ENCODE measurements around the gene WASF3. TPM values are rescaled to one million over a fixed set of nuclear protein-coding genes. Genes with fewer than 3 reads are reported as not detected.

Gene WASF3
- total RNA-seq, 1 experiment from 2014 or later = 0.31 TPM

DNA sequence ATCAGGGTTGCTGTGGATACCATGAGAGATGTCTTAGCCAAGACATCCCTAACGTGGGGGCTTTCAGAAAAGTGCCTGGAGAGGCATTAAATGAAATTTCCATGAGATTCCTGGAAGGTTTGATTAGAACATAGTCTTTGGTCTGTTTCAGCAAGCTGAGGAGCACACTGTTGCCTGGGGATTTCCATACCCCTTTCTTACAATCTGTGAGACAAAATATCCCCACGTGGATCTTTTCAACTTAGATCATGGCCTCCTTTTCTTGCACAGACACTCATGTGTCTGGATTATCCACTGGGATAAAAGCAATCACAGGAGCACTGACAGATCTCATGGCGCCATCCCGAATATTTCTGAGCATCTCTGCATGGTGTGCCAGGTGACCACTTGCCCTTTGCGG, 161.4 kb downstream of the WASF3 start:
- Histone ChIP-seq H3K27me3 (ENCODE audit: insufficient read depth, low read depth) (peaks cover 36% of the 10 kb centered on the region), H2AFZ (no peak overlapping the region), H3K79me2 (ENCODE audit: low read depth) (no peaks in the 10 kb centered on the region), H3F3A (ENCODE audit: insufficient read depth, low read depth) (no peaks in the 10 kb centered on the region), H3K4me1 (replicated peaks; ENCODE audit: insufficient read depth) (no peaks in the 10 kb centered on the region), H4K20me1 (ENCODE audit: insufficient read depth) (no peaks in the 10 kb centered on the region), H3K4me2 (no peak overlapping the region), H3K4me3 (no peak overlapping the region), H3K9me2 (ENCODE audit: insufficient read depth) (no peaks in the 10 kb centered on the region), H3K9me3 (ENCODE audit: insufficient read depth, low read depth) (no peaks in the 10 kb centered on the region), H3K36me3 (ENCODE audit: low read depth) (no peaks in the 10 kb centered on the region), H3K27ac (no peak overlapping the region)
- TF ChIP-seq, protein P1, sequence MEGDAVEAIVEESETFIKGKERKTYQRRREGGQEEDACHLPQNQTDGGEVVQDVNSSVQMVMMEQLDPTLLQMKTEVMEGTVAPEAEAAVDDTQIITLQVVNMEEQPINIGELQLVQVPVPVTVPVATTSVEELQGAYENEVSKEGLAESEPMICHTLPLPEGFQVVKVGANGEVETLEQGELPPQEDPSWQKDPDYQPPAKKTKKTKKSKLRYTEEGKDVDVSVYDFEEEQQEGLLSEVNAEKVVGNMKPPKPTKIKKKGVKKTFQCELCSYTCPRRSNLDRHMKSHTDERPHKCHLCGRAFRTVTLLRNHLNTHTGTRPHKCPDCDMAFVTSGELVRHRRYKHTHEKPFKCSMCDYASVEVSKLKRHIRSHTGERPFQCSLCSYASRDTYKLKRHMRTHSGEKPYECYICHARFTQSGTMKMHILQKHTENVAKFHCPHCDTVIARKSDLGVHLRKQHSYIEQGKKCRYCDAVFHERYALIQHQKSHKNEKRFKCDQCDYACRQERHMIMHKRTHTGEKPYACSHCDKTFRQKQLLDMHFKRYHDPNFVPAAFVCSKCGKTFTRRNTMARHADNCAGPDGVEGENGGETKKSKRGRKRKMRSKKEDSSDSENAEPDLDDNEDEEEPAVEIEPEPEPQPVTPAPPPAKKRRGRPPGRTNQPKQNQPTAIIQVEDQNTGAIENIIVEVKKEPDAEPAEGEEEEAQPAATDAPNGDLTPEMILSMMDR (conservative IDR thresholded peaks at IDR 0.05) = no peak
- TF ChIP-seq EZH2 (IDR thresholded peaks at IDR 0.05; ENCODE audit: low read depth) = no peak
- CTCF ChIA-PET = no interaction called here
- intact Hi-C loops (cut with micrococcal nuclease; ENCODE audit: unreplicated experiment) = no loop called here
- POLR2A ChIA-PET (ENCODE audit: unreplicated experiment) = no interaction called here
- DNase-seq = no peak
- BruUV-seq (replicated peaks) = no TSS peak

DNA sequence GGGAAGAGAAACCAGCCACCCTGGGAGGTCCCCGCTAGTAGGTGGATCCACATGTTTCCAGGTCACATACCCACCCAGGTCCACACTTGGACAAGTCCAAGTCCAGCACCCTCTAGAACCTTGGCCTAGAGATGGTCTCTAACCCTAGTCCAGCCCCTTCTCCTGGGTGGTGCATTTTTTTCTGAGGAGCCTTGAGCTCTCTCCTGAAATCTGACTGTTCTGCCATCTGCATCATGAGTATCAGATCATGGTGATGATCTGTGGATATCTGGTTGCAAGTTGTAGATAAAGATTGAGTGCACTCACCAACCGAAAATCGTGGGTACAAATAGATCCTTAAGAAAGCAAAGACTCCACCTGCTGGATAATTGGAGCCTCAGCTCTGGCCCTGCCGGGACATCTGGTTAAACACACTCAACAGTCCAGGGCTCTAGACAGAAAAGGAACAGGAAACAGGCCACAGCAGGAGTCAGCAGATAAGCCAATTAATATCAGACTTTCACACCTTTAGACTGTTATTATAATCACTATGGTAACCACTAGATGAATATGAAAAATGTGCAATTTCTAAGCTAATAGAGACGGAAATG, 162.0 kb downstream of the WASF3 start:
- Histone ChIP-seq H3K27ac (no peak overlapping the region), H3K4me1 (replicated peaks; ENCODE audit: insufficient read depth) (no peaks in the 10 kb centered on the region), H3K36me3 (ENCODE audit: low read depth) (no peaks in the 10 kb centered on the region), H3F3A (ENCODE audit: insufficient read depth, low read depth) (no peaks in the 10 kb centered on the region), H4K20me1 (ENCODE audit: insufficient read depth) (no peaks in the 10 kb centered on the region), H2AFZ (no peak overlapping the region), H3K9me3 (ENCODE audit: insufficient read depth, low read depth) (no peaks in the 10 kb centered on the region), H3K4me2 (no peak overlapping the region), H3K4me3 (no peak overlapping the region), H3K27me3 (ENCODE audit: insufficient read depth, low read depth) (peaks cover 36% of the 10 kb centered on the region), H3K79me2 (ENCODE audit: low read depth) (no peaks in the 10 kb centered on the region), H3K9me2 (ENCODE audit: insufficient read depth) (no peaks in the 10 kb centered on the region)
- BruUV-seq (replicated peaks) = no TSS peak
- DNase-seq = no peak
- POLR2A ChIA-PET (ENCODE audit: unreplicated experiment) = no interaction called here
- intact Hi-C loops (cut with micrococcal nuclease; ENCODE audit: unreplicated experiment) = no loop called here
- CTCF ChIA-PET = no interaction called here
- TF ChIP-seq EZH2 (IDR thresholded peaks at IDR 0.05; ENCODE audit: low read depth) = no peak
- TF ChIP-seq, protein P1 (conservative IDR thresholded peaks at IDR 0.05) = no peak

DNA sequence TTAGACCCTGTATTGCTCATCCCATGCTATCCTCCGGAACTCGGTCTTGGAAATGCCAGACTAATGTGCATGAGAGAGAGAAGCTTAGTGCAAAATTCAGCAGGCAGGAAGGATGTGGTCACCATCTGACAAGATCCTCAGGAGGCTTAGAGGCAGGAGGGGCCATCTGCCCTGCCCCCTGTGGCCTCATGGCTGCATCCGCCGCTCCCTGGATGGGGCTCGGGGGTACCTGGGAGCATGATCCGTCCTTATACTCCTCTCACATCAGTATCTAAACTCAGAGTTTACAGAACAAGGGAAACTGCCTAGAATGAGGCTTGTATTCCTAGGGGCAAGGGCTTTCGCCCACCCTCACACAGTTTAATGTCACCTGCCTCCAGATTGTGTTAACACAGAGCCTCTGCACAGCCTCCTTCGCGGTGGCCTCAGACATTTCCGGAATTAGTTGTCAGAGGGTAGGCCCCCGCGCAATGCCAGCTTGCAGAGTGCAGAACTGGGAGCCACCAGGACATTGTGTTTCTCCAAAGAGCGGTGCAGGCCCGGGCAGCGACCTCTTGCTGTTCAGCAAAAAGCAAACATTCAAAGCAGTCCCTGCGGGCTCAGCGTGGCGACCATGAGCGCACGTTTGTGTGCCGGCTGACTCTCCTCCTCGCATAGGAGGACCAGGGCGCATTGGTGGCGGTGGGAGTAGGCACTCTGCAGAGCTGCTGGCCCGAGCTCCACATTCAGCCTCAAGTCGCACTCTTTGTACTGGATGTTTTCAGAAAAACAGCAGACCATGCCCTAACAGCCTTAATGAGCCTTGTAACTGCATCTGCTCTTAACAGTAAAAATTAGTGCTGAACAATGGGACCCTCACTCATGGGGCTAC, 164.0 kb downstream of the WASF3 start:
- H3F3A ChIP-seq (ENCODE audit: insufficient read depth, low read depth) = no peaks in the 10 kb centered on the region
- no peaks in the 10 kb centered on the region for H3K9me2 ChIP-seq (ENCODE audit: insufficient read depth)
- H3K4me2 ChIP-seq = no peak overlapping the region
- no peaks in the 10 kb centered on the region for H3K4me1 ChIP-seq (replicated peaks; ENCODE audit: insufficient read depth)
- H3K9me3 ChIP-seq (ENCODE audit: insufficient read depth, low read depth) = no peaks in the 10 kb centered on the region
- H4K20me1 ChIP-seq (ENCODE audit: insufficient read depth) = no peaks in the 10 kb centered on the region
- no TSS peak for BruUV-seq (replicated peaks)
- CTCF ChIA-PET = no interaction called here
- TF ChIP-seq, protein P1 (conservative IDR thresholded peaks at IDR 0.05) = no peak
- no peak for TF ChIP-seq EZH2 (IDR thresholded peaks at IDR 0.05; ENCODE audit: low read depth)
- no peaks in the 10 kb centered on the region for H3K36me3 ChIP-seq (ENCODE audit: low read depth)
- no peaks in the 10 kb centered on the region for H3K79me2 ChIP-seq (ENCODE audit: low read depth)
- peaks cover 47% of the 10 kb centered on the region for H3K27me3 ChIP-seq (ENCODE audit: insufficient read depth, low read depth)
- no peak overlapping the region for H2AFZ ChIP-seq
- H3K27ac ChIP-seq = no peak overlapping the region
- H3K4me3 ChIP-seq = no peak overlapping the region
- DNase-seq = no peak
- POLR2A ChIA-PET (ENCODE audit: unreplicated experiment) = no interaction called here
- intact Hi-C loops (cut with micrococcal nuclease; ENCODE audit: unreplicated experiment) = no loop called here
